ENCODE measurements around the gene PICK1.

PICK1 gene

GRCh38 chr22:38104084-38104483, 46.9 kb downstream of the PICK1 start:
- Histone ChIP-seq H3K4me1 (ENCODE audit: control insufficient read depth, insufficient read depth, low read length, poor library complexity, severe bottlenecking) (no peaks in the 10 kb centered on the region), H3K4me3 (ENCODE audit: extremely low read depth, insufficient read depth, low read length, poor library complexity, severe bottlenecking) (no peak overlapping the region), H3K9me3 (ENCODE audit: control insufficient read depth, low read length) (no peaks in the 10 kb centered on the region), H3K27ac (ENCODE audit: low read depth, low read length, severe bottlenecking) (no peak overlapping the region), H3K36me3 (ENCODE audit: control insufficient read depth, insufficient read depth, low read length) (no peaks in the 10 kb centered on the region)
- WGBS, 2 experiments (ENCODE audit: insufficient coverage in 2 of 2): 53 to 57% methylated on average over 4 of the region's 6 CpGs

GRCh38 chr22:38106814-38107578, 49.8 kb downstream of the PICK1 start:
- WGBS, 2 experiments (ENCODE audit: insufficient coverage in 2 of 2): 75 to 80% methylated on average over 9 to 14 of the region's 17 CpGs
- H3K4me3 ChIP-seq (ENCODE audit: extremely low read depth, insufficient read depth, low read length, poor library complexity, severe bottlenecking): no peak overlapping the region
- no peaks in the 10 kb centered on the region for H3K36me3 ChIP-seq (ENCODE audit: control insufficient read depth, insufficient read depth, low read length)
- no peaks in the 10 kb centered on the region for H3K4me1 ChIP-seq (ENCODE audit: control insufficient read depth, insufficient read depth, low read length, poor library complexity, severe bottlenecking)
- H3K27ac ChIP-seq (ENCODE audit: low read depth, low read length, severe bottlenecking): no peak overlapping the region
- no peaks in the 10 kb centered on the region for H3K9me3 ChIP-seq (ENCODE audit: control insufficient read depth, low read length)

- H3K9me3 ChIP-seq (ENCODE audit: control insufficient read depth, low read length): no peaks in the 10 kb centered on the region
- no peak overlapping the region for H3K4me3 ChIP-seq (ENCODE audit: extremely low read depth, insufficient read depth, low read length, poor library complexity, severe bottlenecking)
- H3K27ac ChIP-seq (ENCODE audit: low read depth, low read length, severe bottlenecking): no peak overlapping the region
- no peaks in the 10 kb centered on the region for H3K4me1 ChIP-seq (ENCODE audit: control insufficient read depth, insufficient read depth, low read length, poor library complexity, severe bottlenecking)
- WGBS, 2 experiments (ENCODE audit: insufficient coverage in 2 of 2): 87 to 92% methylated on average over 15 to 16 of the region's 17 CpGs
- no peaks in the 10 kb centered on the region for H3K36me3 ChIP-seq (ENCODE audit: control insufficient read depth, insufficient read depth, low read length)
Measured at GRCh38 chr22:38107692-38108515, 50.7 kb downstream of the PICK1 start.

GRCh38 chr22:38108561-38109319, 51.5 kb downstream of the PICK1 start:
- Histone ChIP-seq H3K4me1 (ENCODE audit: control insufficient read depth, insufficient read depth, low read length, poor library complexity, severe bottlenecking) (no peaks in the 10 kb centered on the region), H3K4me3 (ENCODE audit: extremely low read depth, insufficient read depth, low read length, poor library complexity, severe bottlenecking) (no peak overlapping the region), H3K27ac (ENCODE audit: low read depth, low read length, severe bottlenecking) (no peak overlapping the region), H3K36me3 (ENCODE audit: control insufficient read depth, insufficient read depth, low read length) (no peaks in the 10 kb centered on the region), H3K9me3 (ENCODE audit: control insufficient read depth, low read length) (no peaks in the 10 kb centered on the region)
- 87 to 96% methylated on average over 9 to 12 of the region's 15 CpGs for WGBS, 2 experiments (ENCODE audit: insufficient coverage in 2 of 2)

GRCh38 chr22:38109371-38110001, 52.3 kb downstream of the PICK1 start:
- 92% methylated on average over 14 to 20 of the region's 22 CpGs for WGBS, 2 experiments (ENCODE audit: insufficient coverage in 2 of 2)
- H3K4me1 ChIP-seq (ENCODE audit: control insufficient read depth, insufficient read depth, low read length, poor library complexity, severe bottlenecking): no peaks in the 10 kb centered on the region
- no peaks in the 10 kb centered on the region for H3K36me3 ChIP-seq (ENCODE audit: control insufficient read depth, insufficient read depth, low read length)
- H3K4me3 ChIP-seq (ENCODE audit: extremely low read depth, insufficient read depth, low read length, poor library complexity, severe bottlenecking): no peak overlapping the region
- H3K9me3 ChIP-seq (ENCODE audit: control insufficient read depth, low read length): no peaks in the 10 kb centered on the region
- no peak overlapping the region for H3K27ac ChIP-seq (ENCODE audit: low read depth, low read length, severe bottlenecking)

- H3K27ac ChIP-seq (ENCODE audit: low read depth, low read length, severe bottlenecking): no peak within 1 kb of the TSS
- H3K9me3 ChIP-seq (ENCODE audit: control insufficient read depth, low read length): no peaks in the 10 kb centered on the region
- no peak within 1 kb of the TSS for H3K4me3 ChIP-seq (ENCODE audit: extremely low read depth, insufficient read depth, low read length, poor library complexity, severe bottlenecking)
- no peaks in the 10 kb centered on the region for H3K36me3 ChIP-seq (ENCODE audit: control insufficient read depth, insufficient read depth, low read length)
- H3K4me1 ChIP-seq (ENCODE audit: control insufficient read depth, insufficient read depth, low read length, poor library complexity, severe bottlenecking): peaks cover 3% of the 10 kb centered on the region
- 83 to 86% methylated on average over 14 to 18 of the region's 19 CpGs for WGBS, 2 experiments (ENCODE audit: insufficient coverage in 2 of 2)
Measured at GRCh38 chr22:38110008-38110862, 53.0 kb downstream of the PICK1 start, which contains the start of gene BAIAP2L2. TSS of gene BAIAP2L2 (minus strand) at chr22:38110684. CDS start at chr22:38110525, 159 bp downstream.

GRCh38 chr22:38110863-38111852, 54.0 kb downstream of the PICK1 start:
- Histone ChIP-seq H3K36me3 (ENCODE audit: control insufficient read depth, insufficient read depth, low read length) (no peaks in the 10 kb centered on the region), H3K4me1 (ENCODE audit: control insufficient read depth, insufficient read depth, low read length, poor library complexity, severe bottlenecking) (peaks cover 3% of the 10 kb centered on the region), H3K27ac (ENCODE audit: low read depth, low read length, severe bottlenecking) (no peak overlapping the region), H3K9me3 (ENCODE audit: control insufficient read depth, low read length) (no peaks in the 10 kb centered on the region), H3K4me3 (ENCODE audit: extremely low read depth, insufficient read depth, low read length, poor library complexity, severe bottlenecking) (no peak overlapping the region)
- WGBS, 2 experiments (ENCODE audit: insufficient coverage in 2 of 2): 83 to 86% methylated on average over 20 to 30 of the region's 30 CpGs

- Histone ChIP-seq H3K4me3 (ENCODE audit: extremely low read depth, insufficient read depth, low read length, poor library complexity, severe bottlenecking) (no peak overlapping the region), H3K4me1 (ENCODE audit: control insufficient read depth, insufficient read depth, low read length, poor library complexity, severe bottlenecking) (peaks cover 3% of the 10 kb centered on the region), H3K36me3 (ENCODE audit: control insufficient read depth, insufficient read depth, low read length) (no peaks in the 10 kb centered on the region), H3K27ac (ENCODE audit: low read depth, low read length, severe bottlenecking) (no peak overlapping the region), H3K9me3 (ENCODE audit: control insufficient read depth, low read length) (no peaks in the 10 kb centered on the region)
- 93 to 97% methylated on average over 11 of the region's 11 CpGs for WGBS, 2 experiments (ENCODE audit: insufficient coverage in 2 of 2)
Measured at GRCh38 chr22:38111925-38112355, 54.7 kb downstream of the PICK1 start.

- Histone ChIP-seq H3K36me3 (ENCODE audit: control insufficient read depth, insufficient read depth, low read length) (no peaks in the 10 kb centered on the region), H3K4me3 (ENCODE audit: extremely low read depth, insufficient read depth, low read length, poor library complexity, severe bottlenecking) (no peak overlapping the region), H3K9me3 (ENCODE audit: control insufficient read depth, low read length) (no peaks in the 10 kb centered on the region), H3K27ac (ENCODE audit: low read depth, low read length, severe bottlenecking) (no peak overlapping the region), H3K4me1 (ENCODE audit: control insufficient read depth, insufficient read depth, low read length, poor library complexity, severe bottlenecking) (peaks cover 3% of the 10 kb centered on the region)
- WGBS, 2 experiments (ENCODE audit: insufficient coverage in 2 of 2): 96 to 98% methylated on average over 12 to 18 of the region's 22 CpGs
Measured at GRCh38 chr22:38112381-38112780, 55.2 kb downstream of the PICK1 start.
